ENCODE results near the gene IL37. TPM values are rescaled to one million over a fixed set of nuclear protein-coding genes. Genes with fewer than 3 reads are reported as not detected.
A peak's percentile ranks its signal among the peaks of the same experiment; 100 is the strongest.

Gene IL37, protein sequence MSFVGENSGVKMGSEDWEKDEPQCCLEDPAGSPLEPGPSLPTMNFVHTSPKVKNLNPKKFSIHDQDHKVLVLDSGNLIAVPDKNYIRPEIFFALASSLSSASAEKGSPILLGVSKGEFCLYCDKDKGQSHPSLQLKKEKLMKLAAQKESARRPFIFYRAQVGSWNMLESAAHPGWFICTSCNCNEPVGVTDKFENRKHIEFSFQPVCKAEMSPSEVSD
- total RNA-seq: not detected in 2 replicates
- long read RNA-seq: 0 reads

DNA sequence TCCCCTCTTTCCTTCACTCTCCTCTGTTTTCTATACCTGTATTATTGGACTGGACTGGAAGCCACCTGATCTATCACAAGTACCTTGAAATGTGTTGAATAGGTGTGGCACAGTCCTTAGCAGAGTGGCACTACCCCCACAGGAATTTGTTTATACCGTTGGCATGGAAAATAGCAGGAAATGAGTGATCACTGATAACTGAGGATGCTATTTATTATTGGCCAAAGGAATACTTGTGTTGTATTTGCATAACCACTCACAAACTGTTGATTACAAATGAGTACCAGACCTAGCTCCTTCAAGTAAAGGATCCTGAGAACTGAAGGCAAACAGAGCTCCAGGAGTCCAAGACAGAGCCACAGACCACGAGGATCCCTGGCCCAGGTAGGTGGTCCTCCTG, at the start of gene IL37:
Gene IL37 (plus strand): TSS at position 301 of the 400 bp plus-strand sequence. CDS start 1,848 bp downstream, outside the sequence.
- Mint-ChIP-seq H3K27me3 (ENCODE audit: unreplicated experiment) (peaks cover 29% of the 10 kb centered on the region), H3K9me3 (ENCODE audit: unreplicated experiment) (peaks cover 3% of the 10 kb centered on the region), H3K36me3 (ENCODE audit: unreplicated experiment) (no peaks in the 10 kb centered on the region), H3K4me3 (ENCODE audit: unreplicated experiment) (no peak within 1 kb of the TSS), H3K27ac (ENCODE audit: unreplicated experiment) (no peak within 1 kb of the TSS), H3K4me1 (ENCODE audit: unreplicated experiment) (no peaks in the 10 kb centered on the region)
- TF ChIP-seq, protein P1, sequence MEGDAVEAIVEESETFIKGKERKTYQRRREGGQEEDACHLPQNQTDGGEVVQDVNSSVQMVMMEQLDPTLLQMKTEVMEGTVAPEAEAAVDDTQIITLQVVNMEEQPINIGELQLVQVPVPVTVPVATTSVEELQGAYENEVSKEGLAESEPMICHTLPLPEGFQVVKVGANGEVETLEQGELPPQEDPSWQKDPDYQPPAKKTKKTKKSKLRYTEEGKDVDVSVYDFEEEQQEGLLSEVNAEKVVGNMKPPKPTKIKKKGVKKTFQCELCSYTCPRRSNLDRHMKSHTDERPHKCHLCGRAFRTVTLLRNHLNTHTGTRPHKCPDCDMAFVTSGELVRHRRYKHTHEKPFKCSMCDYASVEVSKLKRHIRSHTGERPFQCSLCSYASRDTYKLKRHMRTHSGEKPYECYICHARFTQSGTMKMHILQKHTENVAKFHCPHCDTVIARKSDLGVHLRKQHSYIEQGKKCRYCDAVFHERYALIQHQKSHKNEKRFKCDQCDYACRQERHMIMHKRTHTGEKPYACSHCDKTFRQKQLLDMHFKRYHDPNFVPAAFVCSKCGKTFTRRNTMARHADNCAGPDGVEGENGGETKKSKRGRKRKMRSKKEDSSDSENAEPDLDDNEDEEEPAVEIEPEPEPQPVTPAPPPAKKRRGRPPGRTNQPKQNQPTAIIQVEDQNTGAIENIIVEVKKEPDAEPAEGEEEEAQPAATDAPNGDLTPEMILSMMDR (IDR thresholded peaks at IDR 0.05): no peak
- no peak for DNase-seq (ENCODE audit: extremely low spot score, unreplicated experiment)

DNA sequence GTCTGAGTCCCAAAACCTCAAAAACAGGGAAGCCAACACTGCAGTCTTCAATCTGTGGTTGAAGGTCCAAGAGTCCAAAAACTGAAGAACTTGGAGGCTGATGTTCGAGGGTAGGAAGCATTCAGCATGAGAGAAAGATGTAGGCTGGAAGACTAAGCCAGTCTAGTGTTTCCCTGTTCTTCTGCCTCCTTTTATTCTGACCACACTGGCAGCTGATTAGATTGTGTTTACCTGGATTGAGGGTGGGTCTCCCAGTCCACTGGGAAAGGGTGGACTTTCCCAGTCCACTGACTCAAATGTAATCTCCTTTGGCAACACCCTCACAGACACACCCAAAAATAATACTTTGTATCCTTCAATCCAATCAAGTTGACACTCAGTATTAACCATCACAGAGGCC, 46.9 kb upstream of the IL37 start:
- DNase-seq (ENCODE audit: extremely low spot score, unreplicated experiment): no peak
- H3K4me1 Mint-ChIP-seq (ENCODE audit: unreplicated experiment): peaks cover 2% of the 10 kb centered on the region
- H3K4me3 Mint-ChIP-seq (ENCODE audit: unreplicated experiment): no peak overlapping the region
- H3K27me3 Mint-ChIP-seq (ENCODE audit: unreplicated experiment): no peaks in the 10 kb centered on the region
- no peak overlapping the region for H3K27ac Mint-ChIP-seq (ENCODE audit: unreplicated experiment)
- no peaks in the 10 kb centered on the region for H3K36me3 Mint-ChIP-seq (ENCODE audit: unreplicated experiment)
- TF ChIP-seq, protein P1 (IDR thresholded peaks at IDR 0.05): no peak
- peaks cover 25% of the 10 kb centered on the region for H3K9me3 Mint-ChIP-seq (ENCODE audit: unreplicated experiment)

DNA sequence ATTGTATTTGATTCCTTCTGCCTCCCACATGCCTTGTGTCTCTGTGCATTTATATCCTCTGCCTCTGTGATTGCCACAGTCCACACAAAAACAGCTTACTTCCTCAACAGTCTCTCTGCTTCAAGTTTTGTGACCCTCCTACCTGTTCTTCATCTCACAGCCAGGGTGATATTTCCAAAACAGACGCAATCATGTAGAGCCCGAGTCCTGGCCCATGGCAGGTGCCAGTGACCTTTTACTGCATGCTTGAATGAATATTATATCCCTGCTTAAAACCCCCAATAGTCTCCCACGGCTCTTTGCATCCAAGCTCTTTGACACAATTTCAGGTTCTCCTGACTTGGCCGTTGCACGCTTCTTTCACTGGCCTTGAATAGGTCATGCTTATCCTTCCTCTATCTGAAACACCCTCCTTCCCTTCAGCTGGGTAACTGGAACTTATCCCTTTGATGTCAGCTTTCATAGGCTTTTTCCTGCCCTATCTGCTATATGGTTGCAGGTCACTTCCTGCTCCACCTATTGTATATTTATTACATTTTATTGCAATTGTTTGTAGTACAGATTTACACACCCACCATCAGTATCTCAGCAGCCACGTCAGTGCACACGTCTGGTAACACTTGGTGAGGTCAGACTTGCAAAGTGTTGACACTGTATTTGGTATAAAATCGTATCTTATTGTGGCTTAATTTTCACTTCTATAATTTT, 44.7 kb upstream of the IL37 start:
- H3K27ac Mint-ChIP-seq (ENCODE audit: unreplicated experiment): no peak overlapping the region
- H3K36me3 Mint-ChIP-seq (ENCODE audit: unreplicated experiment): no peaks in the 10 kb centered on the region
- H3K4me1 Mint-ChIP-seq (ENCODE audit: unreplicated experiment): peaks cover 16% of the 10 kb centered on the region
- H3K27me3 Mint-ChIP-seq (ENCODE audit: unreplicated experiment): no peaks in the 10 kb centered on the region
- H3K9me3 Mint-ChIP-seq (ENCODE audit: unreplicated experiment): peaks cover 20% of the 10 kb centered on the region
- TF ChIP-seq, protein P1 (IDR thresholded peaks at IDR 0.05): no peak
- no peak for DNase-seq (ENCODE audit: extremely low spot score, unreplicated experiment)
- no peak overlapping the region for H3K4me3 Mint-ChIP-seq (ENCODE audit: unreplicated experiment)

DNA sequence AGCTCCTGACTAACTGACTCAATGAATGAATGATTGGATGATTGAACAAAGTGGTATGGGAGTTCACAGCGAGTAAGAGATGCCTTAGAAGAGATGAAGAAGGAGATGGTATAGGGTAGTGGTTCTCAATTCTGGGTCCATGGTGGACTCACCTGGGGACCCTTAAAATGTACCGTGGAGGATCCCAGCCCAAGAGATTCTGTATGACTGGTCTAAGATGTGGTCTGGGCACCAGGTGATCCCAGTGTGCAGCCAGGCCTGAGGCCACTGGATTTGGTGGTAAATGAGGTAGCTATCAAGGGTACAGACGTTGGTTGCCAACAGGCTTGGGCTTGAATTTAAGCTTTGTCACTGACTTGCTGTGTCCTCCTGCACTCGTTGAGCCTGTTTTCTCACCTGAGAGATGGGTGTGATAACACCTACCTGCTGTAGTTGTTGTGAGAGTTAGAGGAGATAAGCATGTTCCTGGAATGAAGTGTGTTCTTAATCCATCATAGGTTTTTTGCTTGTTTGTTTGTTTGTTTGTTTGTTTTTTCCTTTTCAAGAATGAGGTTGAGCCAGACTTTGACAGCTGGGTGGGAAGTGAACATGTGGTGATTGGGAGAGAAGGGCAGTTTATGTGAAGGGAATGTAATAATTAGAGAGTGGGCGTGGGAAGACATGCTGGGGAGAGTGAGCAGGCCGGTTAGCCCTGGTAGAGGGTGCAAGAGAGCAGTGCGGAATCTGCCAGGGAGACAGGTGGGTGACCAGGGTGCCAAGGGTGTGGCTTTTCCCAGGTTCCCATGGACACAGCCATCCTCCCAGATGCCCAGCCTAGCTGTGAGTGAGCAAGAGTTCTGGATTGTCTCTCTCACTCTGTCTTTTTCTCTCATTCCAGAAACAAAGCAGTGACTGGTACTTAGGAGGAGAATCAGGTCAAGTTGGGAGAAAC, 43.0 kb upstream of the IL37 start:
- TF ChIP-seq, protein P1 (IDR thresholded peaks at IDR 0.05): no peak
- no peak overlapping the region for H3K4me3 Mint-ChIP-seq (ENCODE audit: unreplicated experiment)
- peak; percentile 68 for DNase-seq (ENCODE audit: extremely low spot score, unreplicated experiment)
- H3K27me3 Mint-ChIP-seq (ENCODE audit: unreplicated experiment): no peaks in the 10 kb centered on the region
- no peak overlapping the region for H3K27ac Mint-ChIP-seq (ENCODE audit: unreplicated experiment)
- peaks cover 26% of the 10 kb centered on the region for H3K9me3 Mint-ChIP-seq (ENCODE audit: unreplicated experiment)
- no peaks in the 10 kb centered on the region for H3K36me3 Mint-ChIP-seq (ENCODE audit: unreplicated experiment)
- H3K4me1 Mint-ChIP-seq (ENCODE audit: unreplicated experiment): peaks cover 16% of the 10 kb centered on the region
